ENCODE data around the gene CHSY3. TPM values are rescaled to one million over a fixed set of nuclear protein-coding genes. Genes with fewer than 3 reads are reported as not detected.

CHSY3 gene
- total RNA-seq, 1 donor from 2014 or later = 3.9 TPM

DNA sequence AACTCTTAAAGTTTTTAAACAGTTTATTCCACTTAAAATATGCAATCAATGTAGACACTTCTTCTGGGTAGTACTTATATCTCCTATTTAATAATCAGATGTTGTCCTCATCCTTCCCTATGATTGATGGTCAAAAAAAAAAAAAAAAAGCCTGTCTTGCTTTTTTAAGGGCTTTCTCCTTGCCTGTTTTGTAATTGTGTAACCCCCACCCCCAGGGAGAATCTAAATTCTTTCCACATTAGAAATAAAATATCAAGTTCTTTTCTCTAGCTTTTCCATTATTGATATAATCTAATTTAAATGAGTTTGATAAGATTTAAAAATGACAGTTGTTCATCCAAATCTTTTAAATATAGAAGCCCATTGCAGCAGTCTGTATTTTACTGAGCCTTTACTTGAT, 119.7 kb downstream of the CHSY3 start:
- intact Hi-C loops (cut with DNase I) = no loop called here
- Histone ChIP-seq H3K36me3 (no peaks in the 10 kb centered on the region), H3K4me3 (no peak overlapping the region), H3K9me3 (no peaks in the 10 kb centered on the region), H3K27ac (peak overlapping the region; percentile 27), H3K4me1 (no peaks in the 10 kb centered on the region), H3K27me3 (no peaks in the 10 kb centered on the region)
- DNase-seq (ENCODE audit: extremely low spot score in 2 of 2) = no peak
- no peak for TF ChIP-seq POLR2AphosphoS5 (IDR thresholded peaks at IDR 0.05; ENCODE audit: insufficient read depth in 1 of 2, low read depth in 1 of 2)
- no peak for TF ChIP-seq POLR2A (IDR thresholded peaks at IDR 0.05)
- TF ChIP-seq, protein P1, sequence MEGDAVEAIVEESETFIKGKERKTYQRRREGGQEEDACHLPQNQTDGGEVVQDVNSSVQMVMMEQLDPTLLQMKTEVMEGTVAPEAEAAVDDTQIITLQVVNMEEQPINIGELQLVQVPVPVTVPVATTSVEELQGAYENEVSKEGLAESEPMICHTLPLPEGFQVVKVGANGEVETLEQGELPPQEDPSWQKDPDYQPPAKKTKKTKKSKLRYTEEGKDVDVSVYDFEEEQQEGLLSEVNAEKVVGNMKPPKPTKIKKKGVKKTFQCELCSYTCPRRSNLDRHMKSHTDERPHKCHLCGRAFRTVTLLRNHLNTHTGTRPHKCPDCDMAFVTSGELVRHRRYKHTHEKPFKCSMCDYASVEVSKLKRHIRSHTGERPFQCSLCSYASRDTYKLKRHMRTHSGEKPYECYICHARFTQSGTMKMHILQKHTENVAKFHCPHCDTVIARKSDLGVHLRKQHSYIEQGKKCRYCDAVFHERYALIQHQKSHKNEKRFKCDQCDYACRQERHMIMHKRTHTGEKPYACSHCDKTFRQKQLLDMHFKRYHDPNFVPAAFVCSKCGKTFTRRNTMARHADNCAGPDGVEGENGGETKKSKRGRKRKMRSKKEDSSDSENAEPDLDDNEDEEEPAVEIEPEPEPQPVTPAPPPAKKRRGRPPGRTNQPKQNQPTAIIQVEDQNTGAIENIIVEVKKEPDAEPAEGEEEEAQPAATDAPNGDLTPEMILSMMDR (IDR thresholded peaks at IDR 0.05) = no peak

DNA sequence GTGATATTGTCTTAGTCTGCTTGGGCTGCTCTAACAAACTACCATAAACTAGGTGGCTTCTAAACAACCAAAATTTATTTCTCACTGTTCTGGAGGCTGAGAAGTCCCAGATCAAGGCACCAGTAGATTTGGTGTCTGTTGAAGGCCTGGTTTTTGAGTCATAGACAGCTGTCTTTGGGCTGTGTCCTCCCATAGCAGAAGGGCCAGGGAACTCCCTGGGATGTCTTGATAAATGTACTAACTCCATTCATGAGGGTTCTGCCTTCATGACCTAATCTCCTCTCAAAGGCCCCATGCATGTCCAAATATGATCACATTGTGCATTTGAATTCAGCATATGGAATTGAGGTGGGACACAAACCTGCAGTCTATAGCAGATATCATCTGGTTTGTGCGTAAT, 121.2 kb downstream of the CHSY3 start:
- Histone ChIP-seq H3K27me3 (no peaks in the 10 kb centered on the region), H3K4me1 (no peaks in the 10 kb centered on the region), H3K36me3 (no peaks in the 10 kb centered on the region), H3K9me3 (no peaks in the 10 kb centered on the region), H3K27ac (no peak overlapping the region), H3K4me3 (no peak overlapping the region)
- no peak for DNase-seq (ENCODE audit: extremely low spot score in 2 of 2)
- no peak for TF ChIP-seq POLR2A (IDR thresholded peaks at IDR 0.05)
- TF ChIP-seq, protein P1 (IDR thresholded peaks at IDR 0.05) = no peak
- TF ChIP-seq POLR2AphosphoS5 (IDR thresholded peaks at IDR 0.05; ENCODE audit: insufficient read depth in 1 of 2, low read depth in 1 of 2) = no peak
- intact Hi-C loops (cut with DNase I) = no loop called here

DNA sequence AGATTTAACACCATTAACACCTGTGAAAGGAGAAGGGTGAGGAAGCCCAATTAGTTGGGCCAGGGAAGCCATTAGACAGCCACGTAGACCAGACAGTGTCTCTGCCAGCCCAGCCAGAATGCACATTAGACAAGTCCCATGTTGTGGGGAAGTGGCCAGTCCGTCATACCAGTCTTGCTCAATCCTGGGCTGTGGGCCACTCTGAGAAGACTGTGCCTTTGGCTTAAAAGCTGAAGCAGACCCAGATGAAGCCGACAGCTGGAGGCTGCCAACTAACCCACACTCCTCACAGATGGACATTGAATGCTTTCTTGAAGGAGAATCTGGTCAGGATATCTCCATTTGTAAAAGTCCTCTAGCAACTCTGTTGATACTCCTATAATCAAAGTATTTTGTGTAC, 128.5 kb downstream of the CHSY3 start:
- Histone ChIP-seq H3K4me3 (no peak overlapping the region), H3K27ac (no peak overlapping the region), H3K36me3 (no peaks in the 10 kb centered on the region), H3K27me3 (no peaks in the 10 kb centered on the region), H3K4me1 (no peaks in the 10 kb centered on the region), H3K9me3 (no peaks in the 10 kb centered on the region)
- no peak for DNase-seq (ENCODE audit: extremely low spot score in 2 of 2)
- TF ChIP-seq POLR2AphosphoS5 (IDR thresholded peaks at IDR 0.05; ENCODE audit: insufficient read depth in 1 of 2, low read depth in 1 of 2) (no peak), POLR2A (IDR thresholded peaks at IDR 0.05) (no peak)
- TF ChIP-seq, protein P1 (IDR thresholded peaks at IDR 0.05) = no peak
- intact Hi-C loops (cut with DNase I) = no loop called here

DNA sequence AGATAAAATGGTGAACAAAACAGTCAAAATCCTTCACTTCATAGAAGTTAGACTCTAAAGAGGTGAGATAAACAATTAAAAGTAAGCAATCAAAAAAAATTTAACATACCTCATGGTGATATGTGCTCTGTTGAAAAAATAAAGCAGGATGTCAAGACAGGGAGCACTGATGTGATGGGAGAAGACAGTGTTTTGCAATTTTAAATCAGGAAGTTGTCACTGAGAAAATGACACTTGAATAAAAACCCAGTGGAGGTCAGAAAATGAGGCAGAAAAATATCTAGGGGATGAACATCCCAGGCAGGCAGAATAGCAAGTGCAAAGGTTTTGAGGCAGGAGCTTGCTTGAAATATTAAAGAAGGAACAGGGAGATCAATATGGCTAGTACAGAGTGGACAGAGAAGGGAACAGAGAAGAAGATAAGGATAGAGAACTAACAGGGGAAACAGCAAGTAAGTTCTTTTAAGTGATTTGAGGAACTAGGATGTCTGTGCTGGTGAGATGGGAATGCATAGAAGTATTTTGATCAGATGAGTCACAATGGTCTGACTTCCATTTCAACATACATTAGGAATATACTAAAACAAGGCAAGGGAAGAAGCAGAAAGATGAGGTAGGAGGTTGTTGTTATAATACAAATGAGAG, 130.4 kb downstream of the CHSY3 start:
- H3K4me1 ChIP-seq = no peaks in the 10 kb centered on the region
- H3K27ac ChIP-seq = no peak overlapping the region
- intact Hi-C loops (cut with DNase I) = no loop called here
- DNase-seq (ENCODE audit: extremely low spot score in 2 of 2) = no peak
- no peaks in the 10 kb centered on the region for H3K36me3 ChIP-seq
- no peak for TF ChIP-seq POLR2AphosphoS5 (IDR thresholded peaks at IDR 0.05; ENCODE audit: insufficient read depth in 1 of 2, low read depth in 1 of 2)
- no peak overlapping the region for H3K4me3 ChIP-seq
- no peaks in the 10 kb centered on the region for H3K9me3 ChIP-seq
- no peaks in the 10 kb centered on the region for H3K27me3 ChIP-seq

DNA sequence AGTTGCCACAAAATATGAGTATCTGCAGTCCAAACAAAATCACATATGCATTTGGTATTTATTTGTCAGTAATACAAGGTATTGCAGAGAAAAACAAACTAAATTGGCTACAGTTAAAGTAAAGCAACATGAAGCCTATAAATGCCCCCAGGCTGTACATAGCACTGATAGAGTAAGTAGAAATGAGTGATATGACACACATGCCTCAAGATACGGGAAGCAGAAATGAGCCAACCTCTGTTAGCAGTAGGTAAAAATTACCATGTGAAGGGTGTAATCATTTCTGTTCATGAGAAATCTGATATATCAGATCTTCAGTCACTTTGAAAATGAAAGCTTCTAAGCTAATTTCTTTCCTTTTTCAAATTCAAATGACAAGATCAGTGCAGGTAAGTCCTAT, 131.1 kb downstream of the CHSY3 start:
- Histone ChIP-seq H3K27ac (no peak overlapping the region), H3K9me3 (no peaks in the 10 kb centered on the region)
- no peak for DNase-seq (ENCODE audit: extremely low spot score in 2 of 2)

More for the DNA sequence above, 131.1 kb downstream of the CHSY3 start:
- TF ChIP-seq POLR2AphosphoS5 (IDR thresholded peaks at IDR 0.05; ENCODE audit: insufficient read depth in 1 of 2, low read depth in 1 of 2) (no peak), POLR2A (IDR thresholded peaks at IDR 0.05) (no peak)
- TF ChIP-seq, protein P1 (IDR thresholded peaks at IDR 0.05) = no peak
- Histone ChIP-seq H3K4me1 (no peaks in the 10 kb centered on the region), H3K27me3 (no peaks in the 10 kb centered on the region), H3K36me3 (no peaks in the 10 kb centered on the region), H3K4me3 (no peak overlapping the region)
- intact Hi-C loops (cut with DNase I) = no loop called here
